ENCODE data around the gene CHPF2.

Gene CHPF2

GRCh38 chr7:151185762-151186639 is 46.3 kb upstream of the CHPF2 start (continued):
- no peak for TF ChIP-seq YY2 (tag by site-specific recombination; IDR thresholded peaks at IDR 0.05)
- TF ChIP-seq ZNF623 (tag by site-specific recombination; IDR thresholded peaks at IDR 0.05), result no peak
- no peak for TF ChIP-seq KLF16 (tag by site-specific recombination; IDR thresholded peaks at IDR 0.05)
- TF ChIP-seq ZNF138 (tag by site-specific recombination; IDR thresholded peaks at IDR 0.05; ENCODE audit: borderline replicate concordance), result no peak
- no peak for TF ChIP-seq ZNF747 (tag by site-specific recombination; IDR thresholded peaks at IDR 0.05)
- no peak for TF ChIP-seq ZNF544 (tag by site-specific recombination; IDR thresholded peaks at IDR 0.05)
- no peak for TF ChIP-seq ZNF10 (tag by site-specific recombination; IDR thresholded peaks at IDR 0.05)
- TF ChIP-seq ZNF664 (tag by site-specific recombination; IDR thresholded peaks at IDR 0.05), result no peak
- no peak for TF ChIP-seq ZNF660 (tag by site-specific recombination; IDR thresholded peaks at IDR 0.05)
- TF ChIP-seq ZNF48 (tag by site-specific recombination; IDR thresholded peaks at IDR 0.05), result no peak

GRCh38 chr7:151186640-151187408 is 45.5 kb upstream of the CHPF2 start, which contains the start of gene ASB10:
ASB10 (minus strand) TSS chr7:151187250; CDS start chr7:151187130, 120 bp downstream.
- no peak within 1 kb of the TSS for H3K4me3 ChIP-seq (ENCODE audit: low read depth, low read length)
- no peaks in the 10 kb centered on the region for H3K9me3 ChIP-seq (ENCODE audit: control insufficient read depth, insufficient read depth, low read depth, low read length)
- CTCF ChIA-PET, result interaction anchor here (0.7 kb wide), 1 partner anchor 8 kb away, joined by 4 read pairs; no protein-coding TSS in a partner anchor
- TF ChIP-seq SALL2 (tag by site-specific recombination; IDR thresholded peaks at IDR 0.05; ENCODE audit: borderline replicate concordance), result no peak
- no peak for TF ChIP-seq ZNF19 (tag by site-specific recombination; IDR thresholded peaks at IDR 0.05; ENCODE audit: low read depth)
- TF ChIP-seq ZNF837 (tag by site-specific recombination; IDR thresholded peaks at IDR 0.05), result no peak
- TF ChIP-seq ZNF521 (tag by site-specific recombination; IDR thresholded peaks at IDR 0.05), result no peak
- TF ChIP-seq ZNF529 (tag by site-specific recombination; IDR thresholded peaks at IDR 0.05; ENCODE audit: insufficient replicate concordance), result no peak
- TF ChIP-seq ZBTB17 (tag by site-specific recombination; IDR thresholded peaks at IDR 0.05), result no peak
- no peak for TF ChIP-seq ZNF843 (tag by site-specific recombination; IDR thresholded peaks at IDR 0.05)
- no peak for TF ChIP-seq BCL6B (tag by site-specific recombination; IDR thresholded peaks at IDR 0.05)
- TF ChIP-seq ZNF658 (tag by site-specific recombination; IDR thresholded peaks at IDR 0.05), result no peak
- no peak for TF ChIP-seq ZNF510 (tag by site-specific recombination; IDR thresholded peaks at IDR 0.05; ENCODE audit: insufficient replicate concordance)
- TF ChIP-seq MEIS1 (CRISPR knock-in tag; IDR thresholded peaks at IDR 0.05; ENCODE audit: borderline replicate concordance), result no peak
- TF ChIP-seq REST (tag by site-specific recombination; IDR thresholded peaks at IDR 0.05), result no peak
- no peak for TF ChIP-seq ZNF660 (tag by site-specific recombination; IDR thresholded peaks at IDR 0.05)
- TF ChIP-seq ZNF37A (tag by site-specific recombination; IDR thresholded peaks at IDR 0.05), result no peak
- TF ChIP-seq ZNF426 (tag by site-specific recombination; IDR thresholded peaks at IDR 0.05), result no peak
- no peak for TF ChIP-seq ZNF791 (tag by site-specific recombination; IDR thresholded peaks at IDR 0.05)
- no peak for TF ChIP-seq ZNF114 (tag by site-specific recombination; IDR thresholded peaks at IDR 0.05)
- TF ChIP-seq ZSCAN4 (tag by site-specific recombination; IDR thresholded peaks at IDR 0.05), result no peak
- no peak for TF ChIP-seq KLF1 (tag by site-specific recombination; IDR thresholded peaks at IDR 0.05)
- H3K27ac ChIP-seq (ENCODE audit: extremely low read depth, low read depth, low read length), result no peak within 1 kb of the TSS
- H3K36me3 ChIP-seq (ENCODE audit: control insufficient read depth in 2 of 2, insufficient read depth in 1 of 2, low read length in 2 of 2), result no peaks in the 10 kb centered on the region
- H3K4me1 ChIP-seq (ENCODE audit: control insufficient read depth, insufficient read depth, low read length), result no peaks in the 10 kb centered on the region
- POLR2A ChIA-PET, result no interaction called here
